GM23248 (cell line): ENCODE results near the gene OPRL1.

Experiments
- EZH2 ChIP-seq: fragments of 200-600 bp; sonication (generic); IDR thresholded peaks from 2 replicates; pipeline ENCODE4 v1.6.1; 2018; ENCODE audit warnings: antibody characterized with exemption, mild to moderate bottlenecking; ENCODE audit not compliant: insufficient read depth, poor library complexity, severe bottlenecking
- EZH2phosphoT487 ChIP-seq: fragments of 200-600 bp; sonication (generic); IDR thresholded peaks from 2 replicates; pipeline ENCODE4 v1.6.1; 2018; ENCODE audit warnings: antibody characterized with exemption, moderate library complexity, mild to moderate bottlenecking, low read depth; ENCODE audit not compliant: insufficient read depth

DNA sequence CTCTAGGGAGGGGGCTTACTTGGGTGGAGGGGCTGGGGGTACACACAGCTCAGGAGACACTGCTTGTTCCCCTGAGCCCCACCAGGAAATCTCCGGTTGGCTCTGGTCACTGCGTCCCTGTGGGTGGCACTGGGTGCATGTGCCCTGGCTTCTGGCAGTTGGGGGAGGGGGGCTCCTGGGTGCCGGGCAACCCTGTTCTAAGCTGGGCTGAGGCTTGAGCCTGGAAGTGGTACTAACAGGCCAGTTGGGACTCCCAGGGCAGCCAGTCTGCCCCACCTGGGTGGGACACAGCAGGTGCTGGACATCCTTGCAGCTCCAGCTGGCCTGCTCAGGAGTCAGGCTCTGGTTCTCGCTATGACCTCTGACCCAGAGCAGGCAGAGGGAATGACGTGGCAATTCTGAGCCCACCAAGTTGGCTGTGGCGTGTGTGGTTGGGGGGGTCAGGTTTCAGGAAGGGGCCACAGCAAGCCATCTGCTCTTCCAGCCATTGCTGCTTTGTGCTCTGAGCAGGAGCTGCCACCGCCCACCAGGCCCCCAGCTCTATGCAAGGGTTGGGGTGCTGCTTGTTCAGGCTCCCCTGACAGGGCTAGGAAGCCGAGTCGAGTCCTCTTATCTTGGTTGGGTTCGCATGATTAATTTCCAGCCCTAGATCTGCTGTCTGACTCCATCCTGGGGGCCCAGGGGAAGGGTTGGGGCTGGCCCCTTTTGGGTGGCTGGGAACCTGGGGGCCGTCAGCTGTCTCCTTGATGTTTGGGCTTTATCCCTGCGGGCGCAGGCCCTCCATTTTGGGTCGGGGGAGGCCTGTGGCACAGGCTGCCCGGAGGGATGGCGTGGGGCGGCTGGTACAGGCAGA is 43.3 kb upstream of the OPRL1 start:
- TF ChIP-seq EZH2phosphoT487 (no peak), EZH2 (no peak)
